GM20431 (cell line): ENCODE results near the gene XRCC6.
"Not testable (repeated sequence)": the region's sequence is repeated elsewhere in the genome, so short reads cannot be mapped to it uniquely, and the experiment has no call there.

Experiments
- in situ Hi-C: fragments of 300-500 bp; cut with MseI, MboI; formaldehyde crosslinking; loops from one replicate; pipeline ENCODE4 v1.15.0; 2020; ENCODE audit warnings: low sequenced_read_pairs; ENCODE audit not compliant: unreplicated experiment

Gene XRCC6

DNA sequence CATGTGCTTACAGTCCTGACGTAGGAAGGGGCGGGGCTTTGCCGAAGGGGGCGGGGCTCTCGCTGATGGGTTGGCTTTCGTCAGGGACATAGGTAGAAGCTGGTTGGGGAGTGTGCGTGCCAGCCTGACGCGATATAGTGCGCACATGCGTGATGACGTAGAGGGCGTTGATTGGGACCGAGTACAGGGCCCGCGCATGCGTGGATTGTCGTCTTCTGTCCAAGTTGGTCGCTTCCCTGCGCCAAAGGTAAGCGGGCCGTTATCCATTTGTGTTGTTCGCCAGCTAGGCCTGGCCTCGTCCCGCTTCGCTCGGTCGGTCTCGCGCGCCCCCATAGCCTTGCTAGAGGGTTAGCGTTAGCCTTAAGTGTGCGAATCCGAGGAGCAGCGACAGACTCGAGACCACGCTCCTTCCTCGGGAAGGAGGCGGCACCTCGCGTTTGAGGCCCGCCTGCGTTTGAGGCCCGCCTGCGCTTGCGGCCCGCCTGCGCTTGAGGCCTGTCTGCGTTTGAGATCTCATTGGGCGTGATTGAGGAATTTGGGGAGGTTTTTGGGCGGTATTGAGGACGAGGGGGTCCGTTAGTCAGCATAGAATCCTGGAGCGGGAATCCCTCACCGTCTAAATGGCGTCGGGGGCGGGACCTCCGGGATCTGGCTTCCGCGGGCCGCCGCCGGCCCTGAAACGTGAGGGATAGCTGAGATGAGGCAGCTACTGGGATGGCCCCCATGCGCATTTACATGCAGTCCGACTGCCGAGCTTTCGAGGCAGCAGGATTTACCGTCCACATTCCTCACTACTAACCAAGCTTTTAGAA, at the start of gene XRCC6:
TSS of gene XRCC6 (plus strand) at position 197 of the 812 bp plus-strand sequence. CDS start 710 bp downstream, outside the sequence.
- in situ Hi-C loops, result no loop called here

DNA sequence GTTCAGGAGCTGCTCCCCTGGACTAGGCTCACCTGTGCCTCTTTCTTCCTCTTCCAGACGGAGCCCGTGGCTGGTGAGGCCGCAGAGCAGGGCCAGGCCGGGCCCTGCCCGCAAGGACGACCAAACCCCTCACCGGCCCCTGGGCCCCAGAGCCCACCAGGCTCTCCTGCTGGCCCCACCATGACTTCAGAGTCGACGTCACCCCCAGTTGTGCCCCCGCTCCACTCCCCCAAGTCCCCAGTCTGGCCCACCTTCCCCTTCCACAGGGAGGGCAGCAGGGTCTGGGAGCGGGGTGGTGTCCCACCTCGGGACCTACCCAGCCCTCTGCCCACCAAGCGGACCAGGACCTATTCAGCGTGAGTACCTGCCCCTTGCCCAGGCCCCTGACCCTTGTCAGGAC, 49.3 kb upstream of the XRCC6 start:
- in situ Hi-C loops, result no loop called here

DNA sequence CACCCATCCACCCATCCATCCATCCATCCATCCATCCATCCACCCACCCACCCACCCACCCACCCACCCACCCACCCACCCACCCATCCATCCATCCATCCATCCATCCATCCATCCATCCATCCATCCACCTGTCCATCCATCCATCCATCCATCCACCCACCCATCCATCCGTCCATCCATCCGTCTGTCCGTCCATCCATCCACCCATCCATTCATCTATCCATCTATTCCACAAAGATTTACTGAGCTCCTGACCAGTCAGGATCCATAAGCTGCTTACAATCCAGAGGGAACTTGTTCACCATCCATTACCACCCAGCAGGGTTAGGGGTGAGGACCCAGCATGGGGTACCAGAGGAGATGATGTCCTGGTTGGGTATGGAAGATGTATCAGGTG, 48.8 kb upstream of the XRCC6 start:
- in situ Hi-C loops, result not testable (repeated sequence)

DNA sequence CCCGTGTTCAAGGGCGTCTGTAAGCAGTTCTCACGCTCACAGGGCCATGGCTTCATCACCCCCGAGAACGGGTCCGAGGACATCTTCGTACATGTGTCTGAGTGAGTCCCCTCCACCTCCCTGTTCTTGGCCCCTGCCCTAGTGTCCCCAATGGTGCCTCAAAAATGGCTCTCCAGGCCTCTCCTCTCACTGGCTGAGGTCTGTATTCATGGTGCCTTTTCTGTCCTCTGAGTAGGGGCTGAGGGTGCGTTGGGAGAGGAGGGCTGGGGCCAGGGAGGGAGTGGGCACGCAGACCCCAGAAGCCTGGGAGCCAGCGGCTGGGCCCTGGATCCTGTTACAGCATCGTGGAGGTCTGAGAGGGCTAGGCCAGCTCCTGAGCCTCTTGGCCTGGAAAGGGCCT, 47.4 kb upstream of the XRCC6 start:
- in situ Hi-C loops, result no loop called here

DNA sequence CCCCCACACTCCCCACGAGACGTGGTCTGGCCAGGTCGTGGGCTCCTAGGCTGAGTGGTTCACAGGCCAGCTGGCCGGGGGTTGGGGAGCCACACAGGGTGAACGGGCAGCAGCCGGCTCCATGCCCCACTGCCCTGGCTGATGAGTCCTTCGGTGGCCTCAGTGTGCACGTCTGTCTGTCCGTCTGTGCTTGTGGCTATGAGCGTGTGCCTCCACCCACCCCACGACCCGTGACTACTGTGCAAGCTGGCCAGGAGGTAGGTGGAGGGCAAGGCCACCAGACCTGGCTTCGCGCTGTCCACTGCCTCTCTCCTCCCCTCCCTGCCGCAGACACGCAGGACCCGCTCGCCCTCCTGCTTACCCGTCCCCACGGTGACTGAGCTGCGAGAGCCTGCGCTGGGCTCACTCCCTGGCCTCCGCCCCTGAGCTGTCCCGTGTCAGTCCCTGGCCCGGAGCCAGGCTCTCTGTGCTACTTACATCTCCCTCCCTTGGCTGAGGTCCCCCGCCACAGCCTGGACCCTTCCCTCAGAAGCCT, 46.2 kb upstream of the XRCC6 start:
- in situ Hi-C loops, result no loop called here

DNA sequence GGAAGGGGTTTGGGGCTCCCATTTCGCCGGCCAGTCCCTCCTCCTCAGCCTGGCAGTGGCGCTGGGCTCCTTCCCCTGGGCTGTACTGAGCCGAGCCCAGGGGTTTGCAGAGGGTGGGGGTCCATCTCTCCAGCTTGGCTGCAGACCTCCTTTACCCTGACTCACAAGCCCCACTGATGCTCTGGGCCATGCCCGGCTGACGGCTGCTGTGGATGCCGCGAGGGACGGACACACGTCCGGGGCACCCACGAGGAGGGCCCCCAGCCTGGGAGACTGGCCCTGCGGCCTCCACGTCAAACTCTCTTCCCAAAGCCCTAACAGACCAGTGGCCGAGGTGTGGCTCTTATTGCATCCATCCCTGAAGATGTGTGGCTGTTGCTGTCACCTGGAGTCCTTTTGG, 45.6 kb upstream of the XRCC6 start:
- in situ Hi-C loops, result no loop called here

DNA sequence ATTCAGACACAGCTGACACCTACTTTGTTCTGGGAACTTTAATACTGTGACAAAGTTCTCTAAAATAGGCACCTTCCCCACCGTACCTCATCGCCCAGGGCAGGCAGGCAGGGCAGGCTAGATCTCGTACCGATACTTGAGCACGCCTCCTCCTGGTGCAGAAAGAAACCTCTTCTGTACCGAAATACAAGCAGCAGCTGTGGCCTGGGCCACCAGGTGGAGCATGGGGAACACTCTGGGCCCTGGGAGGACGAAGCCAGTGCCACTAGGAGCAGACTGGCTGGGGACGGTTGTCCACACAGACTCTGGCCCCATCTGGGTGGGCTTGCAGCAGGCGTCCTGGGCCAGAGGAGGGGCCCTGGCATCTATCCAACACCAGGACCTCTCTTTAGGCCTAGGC, 44.2 kb upstream of the XRCC6 start:
- in situ Hi-C loops, result no loop called here

DNA sequence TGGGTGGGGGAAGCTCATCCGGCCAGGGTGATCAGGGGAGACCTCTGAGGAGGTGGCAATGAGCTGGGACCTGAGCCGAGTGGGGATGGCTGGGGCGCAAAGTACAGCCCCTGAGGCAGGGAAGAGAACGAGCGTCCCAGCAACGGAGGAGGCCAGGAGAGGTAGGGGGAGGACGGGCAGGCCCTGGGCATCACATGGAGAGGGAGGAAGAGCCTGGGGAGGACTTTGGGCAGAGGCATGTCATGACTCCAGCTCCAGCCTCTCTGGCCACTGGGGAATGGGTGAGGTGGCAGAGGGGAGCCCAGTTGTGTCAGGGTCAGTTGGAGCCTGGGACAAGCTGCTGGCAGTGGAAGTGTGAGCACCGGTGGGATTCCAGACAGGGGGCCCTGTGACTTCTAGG, 43.0 kb upstream of the XRCC6 start:
- in situ Hi-C loops, result no loop called here

DNA sequence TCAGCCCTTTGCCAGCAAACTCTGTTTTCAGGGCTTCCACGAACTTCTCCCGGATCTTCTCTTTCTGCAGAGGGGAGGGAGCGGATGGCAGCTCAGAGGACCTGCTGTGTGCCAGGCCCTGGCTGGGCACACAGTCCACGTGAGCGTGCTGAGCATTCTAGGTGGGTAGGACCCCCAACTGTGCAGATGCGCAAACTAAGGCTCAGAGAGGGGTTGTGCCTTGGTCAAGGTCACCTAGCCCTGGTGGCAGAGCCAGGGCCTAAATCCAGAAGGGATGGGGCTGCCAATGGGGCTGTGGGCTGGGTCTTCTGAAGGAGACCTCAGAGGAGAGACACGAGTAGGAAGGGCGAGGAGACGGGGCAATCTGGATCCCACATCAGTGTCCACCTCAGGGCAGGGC, 42.3 kb upstream of the XRCC6 start:
- in situ Hi-C loops, result no loop called here

DNA sequence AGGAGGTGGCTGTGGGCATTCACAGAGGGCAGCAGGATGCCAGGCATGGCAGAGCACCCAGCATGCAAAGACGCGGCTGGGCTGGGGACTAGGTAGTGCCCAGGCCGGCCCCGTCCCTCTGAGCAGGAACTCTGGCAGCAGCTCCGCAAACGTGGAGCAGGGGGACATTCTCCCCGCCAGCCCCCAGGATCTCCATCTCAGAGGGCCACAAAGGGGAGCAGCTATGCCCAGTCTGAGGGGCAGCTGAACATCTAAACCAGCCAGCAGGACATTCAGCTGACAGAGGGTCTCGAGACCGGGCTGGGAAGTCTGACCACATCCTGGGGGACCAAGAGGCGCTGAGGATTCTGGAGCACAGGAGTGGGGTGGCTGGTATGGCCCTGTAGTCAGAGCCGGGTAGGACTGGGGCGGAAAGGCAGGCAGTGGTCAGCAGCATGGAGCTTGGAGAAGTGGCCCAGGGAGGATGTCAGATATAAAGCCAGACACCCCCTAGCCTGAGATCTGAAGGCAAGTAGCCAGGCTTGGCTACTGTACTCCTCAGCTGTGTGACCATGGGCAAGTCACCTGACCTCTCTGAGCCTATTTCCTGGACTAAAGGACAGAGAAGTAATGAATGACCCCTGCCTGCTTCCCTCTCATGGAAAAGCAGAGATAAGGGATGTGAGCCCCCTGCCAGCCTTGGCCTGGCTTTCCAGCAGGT, 41.6 kb upstream of the XRCC6 start:
- in situ Hi-C loops, result no loop called here

DNA sequence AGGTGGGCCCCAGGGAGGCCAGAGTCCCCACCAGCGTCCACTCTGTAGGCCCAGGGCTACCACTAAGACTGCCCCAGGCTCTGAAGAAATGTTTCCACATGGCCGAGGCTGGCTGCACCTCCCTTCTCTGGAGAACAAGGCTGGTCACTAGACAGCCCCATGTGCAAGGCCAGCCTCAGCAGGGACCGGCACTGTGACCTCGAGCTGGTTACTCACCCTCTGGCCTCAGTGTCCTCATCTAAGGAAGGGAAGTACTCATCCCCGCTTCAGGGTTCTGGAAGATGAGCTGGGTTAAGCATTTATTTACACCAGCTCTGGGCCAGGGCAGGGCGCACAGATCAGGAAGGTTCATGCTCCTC, 41.1 kb upstream of the XRCC6 start:
- in situ Hi-C loops, result no loop called here

DNA sequence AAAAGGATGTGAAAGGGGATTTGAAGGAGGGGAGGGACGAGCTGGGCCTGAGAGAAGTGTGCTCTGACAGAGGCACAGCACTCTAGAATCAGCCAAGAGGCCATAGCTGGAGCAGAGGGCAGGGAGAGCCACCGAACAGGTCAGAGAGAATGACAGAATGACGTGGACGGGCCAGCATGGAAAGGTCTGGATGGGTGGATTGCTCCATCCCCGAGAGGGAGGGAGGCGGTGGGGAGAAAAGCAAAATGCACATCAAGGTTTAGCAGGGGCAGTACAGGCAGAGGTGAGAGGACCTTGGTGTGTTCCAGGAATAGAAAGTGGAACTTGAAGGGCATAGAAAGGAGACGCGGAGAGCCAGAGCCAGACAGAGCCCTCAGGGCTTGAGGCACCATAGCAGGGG, 38.4 kb upstream of the XRCC6 start:
- in situ Hi-C loops, result no loop called here

DNA sequence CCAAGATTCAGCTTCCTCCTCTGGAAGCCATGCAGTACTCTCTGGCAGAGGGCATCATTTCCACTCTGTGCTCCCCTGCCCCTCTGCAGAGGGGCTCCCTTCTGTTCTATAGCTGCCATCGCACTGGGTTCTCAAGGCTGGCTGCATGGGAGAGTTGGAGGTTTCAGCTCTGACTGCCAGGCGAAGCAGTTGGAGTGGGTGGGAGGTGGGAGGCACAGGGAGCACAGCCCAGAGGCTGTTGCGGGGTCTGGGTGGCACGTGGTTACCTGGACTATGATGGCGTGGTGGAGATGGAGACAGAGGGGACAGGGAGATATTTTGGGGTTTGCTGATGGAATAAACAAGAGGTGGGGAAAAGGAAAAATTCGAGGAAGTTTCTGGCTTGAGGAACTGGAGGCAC, 36.2 kb upstream of the XRCC6 start:
- in situ Hi-C loops, result no loop called here

DNA sequence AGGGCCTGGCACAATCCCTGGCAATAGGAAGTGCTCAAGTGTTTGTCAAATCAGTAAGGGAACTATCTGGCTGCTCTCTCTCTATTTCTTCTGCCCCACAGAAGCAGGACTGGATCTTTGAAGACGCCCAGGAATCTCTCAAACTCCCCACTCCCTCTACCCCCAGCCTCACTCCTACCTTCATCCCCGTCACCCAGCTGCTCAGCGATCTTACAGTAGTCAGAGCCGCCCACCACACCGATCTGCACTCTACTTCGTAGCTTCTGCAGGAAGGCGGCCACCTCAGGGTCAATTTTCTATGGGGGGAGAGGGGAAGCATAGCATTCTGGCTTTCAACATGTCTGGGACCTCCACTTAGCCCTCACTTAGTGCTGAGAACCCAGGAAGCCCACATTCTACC, 35.2 kb upstream of the XRCC6 start:
- in situ Hi-C loops, result no loop called here

DNA sequence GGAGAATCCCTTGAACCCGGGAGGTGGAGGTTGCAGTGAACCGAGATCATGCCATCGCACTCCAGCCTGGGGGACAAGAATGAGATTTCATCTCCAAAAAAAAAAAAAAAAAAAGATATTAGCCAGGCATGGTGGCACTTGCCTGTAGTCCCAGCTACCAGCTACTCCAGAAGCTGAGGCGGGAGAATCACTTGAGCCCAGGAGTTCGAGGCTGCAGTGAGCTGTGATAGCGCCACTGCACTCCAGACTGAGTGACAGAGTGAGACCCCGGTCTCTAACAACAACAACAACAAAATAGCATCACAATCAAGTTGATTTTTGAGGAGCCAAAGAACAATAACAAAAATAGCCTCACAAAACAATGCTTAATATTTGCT, 33.8 kb upstream of the XRCC6 start:
- in situ Hi-C loops, result no loop called here

DNA sequence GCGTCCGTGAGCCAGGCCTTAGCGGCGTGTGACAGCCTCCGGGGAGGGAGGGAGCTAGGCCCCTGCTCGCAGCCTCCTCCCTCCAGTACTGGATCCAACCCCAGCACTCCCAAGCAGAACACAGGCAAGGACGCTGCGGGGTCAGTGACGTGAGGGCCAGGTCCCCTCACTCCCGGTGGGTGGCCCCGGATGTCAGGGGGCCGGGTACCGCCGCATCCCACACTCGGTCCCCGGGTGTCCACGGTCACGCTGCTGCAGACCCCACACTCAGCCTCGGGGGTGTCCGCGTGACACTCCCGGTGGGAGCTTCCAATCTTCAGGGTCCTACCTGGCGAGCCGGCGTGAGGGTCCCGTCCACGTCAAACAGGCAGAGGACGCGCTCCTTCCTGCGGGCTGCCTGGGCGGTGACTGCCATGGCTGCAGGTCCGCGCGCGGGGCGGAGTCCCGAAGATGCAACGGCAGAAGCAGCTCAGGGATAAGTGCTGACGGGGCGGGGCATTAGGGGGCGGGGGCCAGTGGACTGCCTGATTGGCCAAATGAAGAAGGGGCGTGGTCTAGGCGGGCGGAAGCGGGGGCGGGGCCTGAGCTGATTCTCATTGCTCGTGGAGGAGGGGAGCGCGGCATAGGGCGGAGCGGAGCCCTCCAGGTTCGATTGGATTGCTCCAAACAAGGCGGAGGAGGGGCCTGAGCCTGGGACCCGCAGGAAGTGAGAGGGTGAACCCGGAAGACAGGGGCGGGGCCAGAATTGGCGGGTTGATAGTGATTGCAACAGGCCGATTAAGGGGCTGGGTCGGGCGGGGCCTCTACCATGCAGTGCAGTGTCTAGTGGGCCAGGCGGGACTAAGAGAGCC, 31.5 kb upstream of the XRCC6 start, which contains the start of gene PMM1:
TSS of gene PMM1 (minus strand) at position 450 of the 851 bp plus-strand sequence. CDS start at position 415, 35 bp downstream.
- in situ Hi-C loops, result no loop called here

DNA sequence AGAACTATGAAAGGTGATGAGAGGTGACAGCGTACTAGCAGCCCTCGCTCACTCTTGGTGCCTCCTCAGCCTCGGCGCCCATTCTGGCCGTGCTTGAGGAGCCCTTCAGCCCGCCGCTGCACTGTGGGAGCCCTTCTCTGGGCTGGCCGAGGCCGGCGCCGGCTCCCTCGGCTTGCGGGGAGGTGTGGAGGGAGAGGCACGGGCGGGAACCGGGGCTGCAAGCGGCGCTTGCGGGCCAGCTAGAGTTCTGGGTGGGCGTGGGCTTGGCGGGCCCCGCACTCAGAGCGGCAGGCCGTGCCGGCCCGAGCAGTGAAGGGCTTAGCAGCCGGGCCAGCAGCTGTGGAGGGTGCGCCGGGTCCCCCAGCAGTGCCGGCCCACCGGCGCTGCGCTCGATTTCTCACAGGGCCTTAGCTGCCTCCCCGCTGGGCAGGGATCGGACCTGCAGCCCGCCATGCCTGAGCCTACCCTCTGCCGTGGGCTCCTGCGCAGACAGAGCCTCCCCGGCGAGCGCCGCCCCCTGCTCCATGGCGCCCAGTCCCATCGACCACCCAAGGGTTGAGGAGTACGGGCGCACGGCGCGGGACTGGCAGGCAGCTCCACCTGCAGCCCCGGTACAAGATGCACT, 27.6 kb upstream of the XRCC6 start:
- in situ Hi-C loops, result not testable (repeated sequence)

DNA sequence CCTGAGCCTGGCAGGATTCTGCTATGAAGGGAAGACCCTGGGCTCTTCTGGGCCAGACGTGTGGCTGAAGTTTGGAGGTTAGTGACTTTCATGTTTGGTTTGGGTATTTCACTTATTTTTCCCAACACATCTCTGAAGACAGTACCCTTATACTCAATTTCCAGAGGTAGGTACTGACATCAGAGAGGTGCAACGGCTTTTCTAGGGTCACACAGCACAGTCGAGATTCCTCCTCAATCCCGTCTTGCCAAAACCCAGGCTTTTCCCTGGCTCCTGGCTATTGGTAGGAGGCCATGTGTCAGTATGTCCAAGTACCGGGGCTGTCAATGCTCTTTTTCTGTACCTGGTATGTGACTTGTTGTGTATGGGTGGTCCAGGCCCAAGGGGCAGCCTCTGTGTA, 25.4 kb upstream of the XRCC6 start:
- in situ Hi-C loops, result no loop called here

DNA sequence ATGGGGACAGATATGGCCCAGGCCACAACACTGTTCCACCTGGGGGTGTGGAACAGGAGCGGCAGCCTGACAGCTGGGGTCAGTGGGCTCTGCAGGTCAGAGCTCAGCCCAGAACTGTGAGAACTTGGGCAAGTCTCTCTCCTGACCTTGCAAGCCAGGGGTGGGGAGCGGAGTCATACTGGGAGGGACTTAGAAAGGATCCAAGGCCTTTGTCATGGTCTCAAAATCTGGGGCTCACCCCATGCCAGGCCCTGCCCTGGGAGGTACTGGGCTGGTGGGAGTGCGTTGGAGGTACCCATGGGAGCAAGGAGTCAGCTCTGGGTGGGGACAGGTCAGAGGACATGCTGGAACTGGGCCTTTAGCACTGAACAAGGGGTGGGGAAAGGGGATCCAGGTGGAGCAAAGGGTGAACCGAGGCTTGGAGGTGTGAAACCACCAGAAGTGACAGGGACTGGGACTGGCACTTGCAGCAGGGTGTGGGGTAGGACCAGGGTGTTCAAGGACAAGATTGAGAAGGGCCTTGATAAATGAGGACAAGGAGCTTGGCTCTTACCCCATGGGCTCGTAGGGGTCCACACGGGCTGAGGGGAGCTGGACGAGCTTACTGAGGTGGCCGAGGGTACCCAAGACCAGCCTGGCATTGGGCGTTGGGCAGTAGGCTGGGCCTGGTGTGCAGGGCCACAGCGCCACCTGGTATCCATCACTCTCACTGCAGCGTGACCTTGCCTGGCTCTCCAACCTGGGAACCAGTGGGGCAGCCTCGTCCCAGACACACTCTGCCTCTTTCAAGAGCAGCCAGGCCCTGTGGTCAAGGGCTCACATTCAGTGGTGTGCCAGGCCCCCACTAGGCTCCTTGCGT, 24.1 kb upstream of the XRCC6 start:
- in situ Hi-C loops, result no loop called here
